Keratinocyte (primary cell): ENCODE measurements around the gene PDE12. TPM values are rescaled to one million over a fixed set of nuclear protein-coding genes. Genes with fewer than 3 reads are reported as not detected.

Experiments
- DNase-seq: peaks from one replicate; pipeline ENCODE4 v3.0.0-alpha.2; 2011; ENCODE audit warnings: low read depth, missing footprints, low spot score
- FAIRE-seq: peaks from 2 replicates; lab custom pipeline; 2011; peaks lifted over from hg19 to GRCh38; lab: Jason Lieb, UNC
- H2AFZ ChIP-seq: 2 replicates; pipeline ENCODE4 v1.6.0; 2012; ENCODE audit warnings: low read length, control low read depth, inconsistent platforms; ENCODE audit not compliant: control insufficient read depth
- H3K27ac ChIP-seq: 2 replicates; pipeline ENCODE4 v1.5.1; 2011; ENCODE audit warnings: low read length; ENCODE audit not compliant: control insufficient read depth, insufficient read depth
- H3K27me3 ChIP-seq: 3 replicates; pipeline ENCODE4 v1.6.0; 2011; ENCODE audit warnings: low read length; ENCODE audit not compliant: control insufficient read depth, insufficient read depth; ENCODE audit errors: extremely low read depth
- H3K36me3 ChIP-seq, 2 experiments: 2 replicates in 1 of 2; 3 replicates in 1 of 2; pipeline ENCODE4 v1.5.1; 2011; ENCODE audit warnings: low read length in 2 of 2, mild to moderate bottlenecking in 1 of 2; ENCODE audit not compliant: control insufficient read depth in 2 of 2, insufficient read depth in 2 of 2; ENCODE audit errors: extremely low read depth in 1 of 2
- H3K4me1 ChIP-seq: 3 replicates; pipeline ENCODE4 v1.5.1; 2011; ENCODE audit warnings: low read length; ENCODE audit not compliant: control insufficient read depth, insufficient read depth; ENCODE audit errors: extremely low read depth
- H3K4me2 ChIP-seq: 3 replicates; pipeline ENCODE4 v1.6.0; 2011; ENCODE audit warnings: low read depth, low read length; ENCODE audit not compliant: control insufficient read depth, insufficient read depth; ENCODE audit errors: extremely low read depth
- H3K4me3 ChIP-seq, 3 experiments: fragments of 200-600 bp in 1 of 3; sonication (generic) in 1 of 3; 2 replicates in 2 of 3; 3 replicates in 1 of 3; pipeline ENCODE4 v1.5.1; 2011 to 2016; ENCODE audit warnings: low read length in 3 of 3, mild to moderate bottlenecking in 3 of 3, control low read depth in 2 of 3, inconsistent platforms in 1 of 3, low read depth in 1 of 3, mixed read lengths in 1 of 3, mixed run types in 1 of 3, moderate library complexity in 1 of 3; ENCODE audit not compliant: control insufficient read depth in 2 of 3, insufficient read depth in 2 of 3; ENCODE audit errors: extremely low read depth in 1 of 3
- H3K79me2 ChIP-seq: 2 replicates; pipeline ENCODE4 v1.6.0; 2012; ENCODE audit warnings: low read length; ENCODE audit not compliant: control insufficient read depth, insufficient read depth
- H3K9ac ChIP-seq: 3 replicates; pipeline ENCODE4 v1.6.0; 2011; ENCODE audit warnings: low read length; ENCODE audit not compliant: control insufficient read depth, insufficient read depth; ENCODE audit errors: extremely low read depth
- H3K9me1 ChIP-seq: 3 replicates; pipeline ENCODE4 v1.6.0; 2011; ENCODE audit warnings: low read length; ENCODE audit not compliant: control insufficient read depth, insufficient read depth; ENCODE audit errors: extremely low read depth
- H3K9me3 ChIP-seq: 2 replicates; pipeline ENCODE4 v1.5.1; 2012; ENCODE audit warnings: low read depth, low read length; ENCODE audit not compliant: control insufficient read depth
- H4K20me1 ChIP-seq: 3 replicates; pipeline ENCODE4 v1.6.0; 2011; ENCODE audit warnings: low read length; ENCODE audit not compliant: control insufficient read depth, insufficient read depth; ENCODE audit errors: extremely low read depth
- EZH2 ChIP-seq: IDR thresholded peaks from one replicate; pipeline ENCODE4 v1.6.1; 2012; ENCODE audit warnings: inconsistent platforms, mild to moderate bottlenecking, low read length, moderate library complexity
- dilution Hi-C: fragments of 300-500 bp; cut with MboI; formaldehyde crosslinking; loops from one replicate; pipeline ENCODE4 v1.7.0; 2020; ENCODE audit warnings: low sequenced_read_pairs; ENCODE audit not compliant: extremely low pct_ligation_motif_present
- polyA plus RNA-seq, 5 experiments: library from polyadenylated mRNA; depleted of rRNA in 3 of 5; stranded (reverse) in 3 of 5; stranded (forward) in 1 of 5; unstranded in 1 of 5; fragments of >200 nt; gene quantifications; 1 replicate in 1 of 5; 2 replicates in 3 of 5; 3 replicates in 1 of 5; pipeline versions ENCODE4 v1.2.1 to v1.2.3, GENCODE V29; 2011 to 2012; ENCODE audit warnings: missing spikeins in 2 of 5, low read depth in 1 of 5, low replicate concordance in 1 of 5
- TF ChIP-seq, protein P1 (sequence below), 3 experiments: IDR thresholded peaks in 1 of 3; conservative IDR thresholded peaks in 1 of 3; optimal IDR thresholded peaks in 1 of 3; 2 replicates in 2 of 3; 3 replicates in 1 of 3; pipeline versions ENCODE3 to v1.5.1; 2011; ENCODE audit warnings: low read length in 3 of 3, mild to moderate bottlenecking in 3 of 3, moderate library complexity in 2 of 3, control low read depth in 1 of 3, inconsistent platforms in 1 of 3; ENCODE audit not compliant: insufficient read depth in 2 of 3; ENCODE audit errors: extremely low read depth in 1 of 3

PDE12 gene
- polyA plus RNA-seq, 1 donor (not counting 4 experiments of a cell fraction or from before 2014, with no cell fraction given), result 15.2 TPM

DNA sequence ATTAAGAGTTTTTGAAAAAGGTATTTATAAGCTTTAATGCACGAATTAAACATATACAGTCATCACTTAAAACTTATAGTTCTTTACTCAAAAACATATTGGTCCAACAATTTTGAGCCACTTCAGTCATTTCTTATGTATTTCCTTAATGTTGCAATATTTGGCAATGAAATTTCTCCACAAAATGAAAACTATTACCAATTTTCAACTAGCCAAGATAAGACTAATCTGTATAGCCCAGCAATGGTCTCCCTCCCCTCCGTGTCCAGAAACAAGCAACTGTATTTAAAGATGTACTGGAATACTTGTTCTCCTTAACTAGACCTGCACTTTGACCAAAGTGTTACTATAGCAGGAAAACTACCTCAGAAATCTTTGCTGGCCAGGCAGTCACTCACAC, 31.8 kb downstream of the PDE12 start:
- FAIRE-seq (no peak), DNase-seq (no peak)
- no peak for TF ChIP-seq EZH2
- TF ChIP-seq, protein P1, sequence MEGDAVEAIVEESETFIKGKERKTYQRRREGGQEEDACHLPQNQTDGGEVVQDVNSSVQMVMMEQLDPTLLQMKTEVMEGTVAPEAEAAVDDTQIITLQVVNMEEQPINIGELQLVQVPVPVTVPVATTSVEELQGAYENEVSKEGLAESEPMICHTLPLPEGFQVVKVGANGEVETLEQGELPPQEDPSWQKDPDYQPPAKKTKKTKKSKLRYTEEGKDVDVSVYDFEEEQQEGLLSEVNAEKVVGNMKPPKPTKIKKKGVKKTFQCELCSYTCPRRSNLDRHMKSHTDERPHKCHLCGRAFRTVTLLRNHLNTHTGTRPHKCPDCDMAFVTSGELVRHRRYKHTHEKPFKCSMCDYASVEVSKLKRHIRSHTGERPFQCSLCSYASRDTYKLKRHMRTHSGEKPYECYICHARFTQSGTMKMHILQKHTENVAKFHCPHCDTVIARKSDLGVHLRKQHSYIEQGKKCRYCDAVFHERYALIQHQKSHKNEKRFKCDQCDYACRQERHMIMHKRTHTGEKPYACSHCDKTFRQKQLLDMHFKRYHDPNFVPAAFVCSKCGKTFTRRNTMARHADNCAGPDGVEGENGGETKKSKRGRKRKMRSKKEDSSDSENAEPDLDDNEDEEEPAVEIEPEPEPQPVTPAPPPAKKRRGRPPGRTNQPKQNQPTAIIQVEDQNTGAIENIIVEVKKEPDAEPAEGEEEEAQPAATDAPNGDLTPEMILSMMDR (optimal IDR thresholded peaks at IDR 0.05 in 1 of 3, IDR thresholded peaks at IDR 0.05 in 1 of 3, conservative IDR thresholded peaks at IDR 0.05 in 1 of 3; ENCODE audit: extremely low read depth in 1 of 3, insufficient read depth in 2 of 3, low read length in 3 of 3), result no peak
- H3K9me1 ChIP-seq, result no peaks in the 10 kb centered on the region
- no peak overlapping the region for H3K4me3 ChIP-seq
- no peak overlapping the region for H3K27ac ChIP-seq
- H3K36me3 ChIP-seq, result peaks cover 2 to 3% of the 10 kb centered on the region in 2 experiments
- no peaks in the 10 kb centered on the region for H3K9me3 ChIP-seq
- no peaks in the 10 kb centered on the region for H3K27me3 ChIP-seq
- no peak overlapping the region for H3K4me2 ChIP-seq
- no peak overlapping the region for H2AFZ ChIP-seq
- peaks cover 95% of the 10 kb centered on the region for H3K79me2 ChIP-seq
- H3K9ac ChIP-seq, result no peak overlapping the region
- peaks cover 44% of the 10 kb centered on the region for H4K20me1 ChIP-seq
- dilution Hi-C loops, result no loop called here
- no peaks in the 10 kb centered on the region for H3K4me1 ChIP-seq

DNA sequence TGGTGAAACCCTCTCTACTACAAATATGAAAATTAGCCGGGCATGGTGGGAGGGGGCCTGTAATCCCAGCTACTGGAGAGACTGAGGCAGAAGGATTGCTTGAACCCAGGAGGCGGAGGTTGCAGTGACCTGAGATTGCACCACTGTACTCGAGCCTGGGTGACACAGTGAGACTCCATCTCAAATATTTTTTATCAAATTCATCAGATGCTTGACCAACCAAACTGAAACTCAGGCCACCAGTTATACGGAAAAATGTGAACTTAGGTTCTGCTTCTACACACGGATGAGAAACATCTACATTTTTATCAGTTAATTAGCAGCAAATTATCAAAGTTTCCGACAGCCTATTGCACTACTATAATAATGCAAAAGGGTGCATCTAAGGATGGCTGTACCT, 36.2 kb downstream of the PDE12 start:
- Histone ChIP-seq H4K20me1 (peaks cover 51% of the 10 kb centered on the region), H3K79me2 (peaks cover 95% of the 10 kb centered on the region), H3K4me1 (peaks cover 11% of the 10 kb centered on the region), H3K4me2 (no peak overlapping the region), H3K36me3 (no peaks in the 10 kb centered on the region), H3K9ac (no peak overlapping the region), H3K4me3 (no peak overlapping the region), H3K9me3 (no peaks in the 10 kb centered on the region), H3K27ac (no peak overlapping the region), H3K27me3 (no peaks in the 10 kb centered on the region), H2AFZ (no peak overlapping the region), H3K9me1 (no peaks in the 10 kb centered on the region)
- no peak for DNase-seq
- dilution Hi-C loops, result no loop called here
- TF ChIP-seq, protein P1 (optimal IDR thresholded peaks at IDR 0.05 in 1 of 3, IDR thresholded peaks at IDR 0.05 in 1 of 3, conservative IDR thresholded peaks at IDR 0.05 in 1 of 3; ENCODE audit: extremely low read depth in 1 of 3, insufficient read depth in 2 of 3, low read length in 3 of 3), result no peak
- no peak for TF ChIP-seq EZH2
- FAIRE-seq, result no peak
